ENCODE data around the gene TRHDE. TPM values are rescaled to one million over a fixed set of nuclear protein-coding genes. Genes with fewer than 3 reads are reported as not detected.

The TRHDE gene
- total RNA-seq, 1 experiment from 2014 or later: 1.9 TPM

GRCh38 chr12:72618764-72619163 is 346.6 kb downstream of the TRHDE start:
- Histone ChIP-seq H3K27me3 (ENCODE audit: control insufficient read depth, insufficient read depth, low read length) (no peaks in the 10 kb centered on the region), H3K36me3 (ENCODE audit: control insufficient read depth, insufficient read depth, low read length) (no peaks in the 10 kb centered on the region; the same call in 1 of the 2 replicates), H3K27ac (ENCODE audit: low read length) (no peak overlapping the region), H3K4me1 (ENCODE audit: control insufficient read depth, insufficient read depth, low read length) (no peaks in the 10 kb centered on the region), H3K4me3 (ENCODE audit: low read depth in 2 of 2, low read length in 2 of 2) (no peak overlapping the region), H3K9me3 (ENCODE audit: control insufficient read depth, insufficient read depth, low read depth, low read length) (no peaks in the 10 kb centered on the region)
- TF ChIP-seq POLR2AphosphoS5 (IDR thresholded peaks at IDR 0.05; ENCODE audit: low read depth, low read length): no peak
- TF ChIP-seq TCF7L2 (IDR thresholded peaks at IDR 0.05; ENCODE audit: low read depth, low read length): no peak
- no peak for TF ChIP-seq REST (IDR thresholded peaks at IDR 0.05; ENCODE audit: insufficient read depth in 1 of 2, low read depth in 2 of 2, low read length in 1 of 2)
- no peak for TF ChIP-seq SIN3A (IDR thresholded peaks at IDR 0.05; ENCODE audit: borderline replicate concordance, insufficient read depth, low read depth, low read length)
- TF ChIP-seq CTCF (IDR thresholded peaks at IDR 0.05): no peak
- in situ Hi-C loops (cut with HindIII; ENCODE audit: low pct_unique_long_range_greater_than_20kb, low sequenced_read_pairs) (no loop called here), intact Hi-C loops (cut with micrococcal nuclease; ENCODE audit: unreplicated experiment) (no loop called here)
- POLR2A ChIA-PET: no interaction called here
- CTCF ChIA-PET: no interaction called here
- ATAC-seq (no peak), DNase-seq (ENCODE audit: low read depth, low spot score) (no peak)
- BruUV-seq (replicated peaks): no TSS peak

DNA sequence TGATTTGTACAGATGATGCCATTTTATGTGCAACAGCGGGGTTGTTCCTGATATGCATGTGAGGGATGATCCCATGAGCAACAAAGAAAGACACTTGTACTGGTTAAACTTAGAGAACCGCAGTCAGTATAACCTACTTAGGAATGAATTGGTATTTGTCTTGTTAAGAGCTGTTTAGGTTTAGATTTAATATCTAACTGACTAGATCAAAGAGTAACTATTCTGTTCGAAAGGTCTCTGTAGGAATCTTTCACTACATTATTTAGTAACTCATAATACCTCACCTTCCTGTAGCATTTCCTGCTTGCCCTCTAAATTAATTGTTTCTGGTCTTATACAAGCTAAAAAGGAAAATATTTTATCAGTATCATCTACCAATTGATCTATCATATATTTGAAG is 350.4 kb downstream of the TRHDE start:
- ChIA-PET CTCF (no interaction called here), POLR2A (no interaction called here)
- ATAC-seq (no peak), DNase-seq (ENCODE audit: low read depth, low spot score) (no peak)
- Histone ChIP-seq H3K4me1 (ENCODE audit: control insufficient read depth, insufficient read depth, low read length) (no peaks in the 10 kb centered on the region), H3K27ac (ENCODE audit: low read length) (no peak overlapping the region), H3K36me3 (ENCODE audit: control insufficient read depth, insufficient read depth, low read length) (no peaks in the 10 kb centered on the region; the same call in 1 of the 2 replicates), H3K27me3 (ENCODE audit: control insufficient read depth, insufficient read depth, low read length) (no peaks in the 10 kb centered on the region), H3K9me3 (ENCODE audit: control insufficient read depth, insufficient read depth, low read depth, low read length) (no peaks in the 10 kb centered on the region; the same call in 1 of the 2 replicates), H3K4me3 (ENCODE audit: low read depth in 2 of 2, low read length in 2 of 2) (no peak overlapping the region)
- no peak for TF ChIP-seq POLR2AphosphoS5 (IDR thresholded peaks at IDR 0.05; ENCODE audit: low read depth, low read length)
- no peak for TF ChIP-seq TCF7L2 (IDR thresholded peaks at IDR 0.05; ENCODE audit: low read depth, low read length)
- no peak for TF ChIP-seq REST (IDR thresholded peaks at IDR 0.05; ENCODE audit: insufficient read depth in 1 of 2, low read depth in 2 of 2, low read length in 1 of 2)
- TF ChIP-seq CTCF (IDR thresholded peaks at IDR 0.05): no peak
- no peak for TF ChIP-seq SIN3A (IDR thresholded peaks at IDR 0.05; ENCODE audit: borderline replicate concordance, insufficient read depth, low read depth, low read length)
- in situ Hi-C loops (cut with HindIII; ENCODE audit: low pct_unique_long_range_greater_than_20kb, low sequenced_read_pairs): no loop called here
- intact Hi-C loops (cut with micrococcal nuclease; ENCODE audit: unreplicated experiment): no loop called here
- no TSS peak for BruUV-seq (replicated peaks)

Measured in Panc1 (cell line).